ENCODE measurements around the gene PSME1.

GRCh38 chr14:24156840-24157239 lies 20.8 kb downstream of the PSME1 start:
- TF ChIP-seq CTCF (IDR thresholded peaks at IDR 0.05) (no peak), ZFX (IDR thresholded peaks at IDR 0.05; ENCODE audit: borderline replicate concordance) (no peak)
